Measurements from ENCODE around the gene ARL6IP4. TPM values are rescaled to one million over a fixed set of nuclear protein-coding genes. Genes with fewer than 3 reads are reported as not detected.

Gene ARL6IP4
- total RNA-seq, 1 donor from 2014 or later = 146 TPM

DNA sequence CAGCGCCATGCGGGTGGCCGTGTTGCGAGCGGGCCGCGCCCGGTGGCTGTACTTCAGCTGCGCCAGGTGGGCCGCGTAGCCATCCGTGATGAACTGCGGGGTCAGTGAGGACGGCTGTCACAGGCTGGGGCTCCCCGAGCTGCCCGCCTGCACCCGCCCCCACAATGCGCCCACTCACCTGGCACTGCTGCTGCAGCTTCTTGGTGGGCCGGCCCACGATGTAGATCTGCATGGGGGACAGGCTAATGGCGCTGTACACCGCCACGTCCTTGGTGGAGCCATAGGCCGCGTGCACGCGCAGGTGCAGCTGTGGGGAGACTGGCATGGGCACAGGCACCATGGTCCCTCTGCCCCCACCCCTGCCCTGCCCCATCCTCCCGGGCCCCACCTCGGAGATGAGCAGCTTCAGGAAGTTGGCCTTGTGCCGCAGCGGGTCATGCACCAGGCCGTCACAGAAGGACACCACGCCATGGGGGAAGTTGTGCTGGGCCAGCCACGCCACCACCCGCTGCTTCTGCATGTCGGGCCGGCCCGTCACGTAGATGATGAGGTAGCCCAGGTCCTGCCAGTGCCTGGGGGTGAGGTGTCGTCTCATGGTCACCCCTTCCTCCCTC, 5.9 kb downstream of the ARL6IP4 start:
- TF ChIP-seq CTCF (conservative IDR thresholded peaks at IDR 0.05) = no peak
- H3K36me3 Mint-ChIP-seq = no peaks in the 10 kb centered on the region
- no peaks in the 10 kb centered on the region for H3K27me3 Mint-ChIP-seq
- H3K4me1 Mint-ChIP-seq (ENCODE audit: unreplicated experiment) = peaks cover 25% of the 10 kb centered on the region
- no peak overlapping the region for H3K4me3 Mint-ChIP-seq
- no peaks in the 10 kb centered on the region for H3K9me3 Mint-ChIP-seq
- DNase-seq (ENCODE audit: extremely low spot score, unreplicated experiment) = no peak
- H3K27ac Mint-ChIP-seq = no peak overlapping the region

DNA sequence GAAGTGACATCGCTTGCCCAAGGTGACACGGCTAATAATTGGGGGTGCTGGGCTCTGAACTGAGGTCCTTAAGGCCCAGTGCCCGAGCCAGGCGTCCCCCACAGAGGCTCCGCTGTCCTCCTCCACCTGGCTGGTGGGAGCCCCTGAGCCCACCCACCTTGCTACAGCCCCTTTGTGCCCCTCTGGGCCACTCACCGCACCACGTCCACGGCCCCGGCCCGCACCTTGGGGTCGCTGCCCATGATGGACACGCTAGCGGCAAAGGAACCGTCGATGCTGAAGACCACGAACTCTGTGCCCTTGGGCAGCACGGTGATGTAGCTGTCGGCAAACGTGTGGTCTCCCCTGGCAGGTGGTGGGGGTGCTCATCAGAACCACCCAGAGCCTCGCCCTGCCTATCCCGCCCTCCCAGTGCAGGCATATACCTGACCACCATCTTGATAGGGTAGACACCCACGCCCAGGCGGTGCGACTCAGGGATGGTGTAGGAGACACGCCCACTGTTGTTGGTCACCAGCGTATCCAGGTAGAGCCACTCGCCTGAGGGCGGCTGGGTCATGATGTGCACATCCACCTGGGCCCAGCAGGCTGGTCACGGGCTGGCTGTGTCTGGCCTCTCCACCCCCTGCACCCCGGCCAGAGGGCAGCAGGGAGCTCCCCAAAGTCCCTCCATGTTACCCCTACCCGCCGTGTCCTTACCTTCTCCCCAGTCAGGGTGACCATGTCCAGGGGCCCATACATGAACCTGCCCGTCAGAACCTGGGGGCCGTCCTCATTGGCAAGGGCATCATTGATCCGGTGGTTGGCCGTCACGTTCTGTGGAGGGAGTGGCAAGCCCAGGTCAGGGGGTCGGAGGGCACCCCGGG, 6.8 kb downstream of the ARL6IP4 start:
- H3K27ac Mint-ChIP-seq = no peak overlapping the region
- H3K4me1 Mint-ChIP-seq (ENCODE audit: unreplicated experiment) = peaks cover 25% of the 10 kb centered on the region
- no peaks in the 10 kb centered on the region for H3K27me3 Mint-ChIP-seq
- no peak for DNase-seq (ENCODE audit: extremely low spot score, unreplicated experiment)
- no peaks in the 10 kb centered on the region for H3K9me3 Mint-ChIP-seq
- TF ChIP-seq CTCF (conservative IDR thresholded peaks at IDR 0.05) = no peak
- no peak overlapping the region for H3K4me3 Mint-ChIP-seq
- no peaks in the 10 kb centered on the region for H3K36me3 Mint-ChIP-seq

- H3K4me3 Mint-ChIP-seq = no peak overlapping the region
- no peaks in the 10 kb centered on the region for H3K36me3 Mint-ChIP-seq
Observed at GRCh38 chr12:122988036-122988435, 7.6 kb downstream of the ARL6IP4 start.

GRCh38 chr12:122988612-122989212, 8.2 kb downstream of the ARL6IP4 start:
- H3K27me3 Mint-ChIP-seq = no peaks in the 10 kb centered on the region

More at GRCh38 chr12:122988036-122988435, 7.6 kb downstream of the ARL6IP4 start:
- no peak for TF ChIP-seq CTCF (conservative IDR thresholded peaks at IDR 0.05)
- no peak for DNase-seq (ENCODE audit: extremely low spot score, unreplicated experiment)
- Mint-ChIP-seq H3K27me3 (no peaks in the 10 kb centered on the region), H3K27ac (no peak overlapping the region), H3K9me3 (no peaks in the 10 kb centered on the region), H3K4me1 (ENCODE audit: unreplicated experiment) (peaks cover 22% of the 10 kb centered on the region)

More at GRCh38 chr12:122988612-122989212, 8.2 kb downstream of the ARL6IP4 start:
- TF ChIP-seq CTCF (conservative IDR thresholded peaks at IDR 0.05) = no peak
- no peaks in the 10 kb centered on the region for H3K36me3 Mint-ChIP-seq
- H3K9me3 Mint-ChIP-seq = no peaks in the 10 kb centered on the region
- DNase-seq (ENCODE audit: extremely low spot score, unreplicated experiment) = no peak
- H3K4me3 Mint-ChIP-seq = no peak overlapping the region
- peaks cover 15% of the 10 kb centered on the region for H3K4me1 Mint-ChIP-seq (ENCODE audit: unreplicated experiment)
- H3K27ac Mint-ChIP-seq = no peak overlapping the region

Data from type B pancreatic cell (in vitro differentiated cells).